ENCODE data around the gene MYO9B. TPM values are rescaled to one million over a fixed set of nuclear protein-coding genes. Genes with fewer than 3 reads are reported as not detected.

MYO9B gene
- total RNA-seq, 1 experiment from 2014 or later: 74.6 TPM

DNA sequence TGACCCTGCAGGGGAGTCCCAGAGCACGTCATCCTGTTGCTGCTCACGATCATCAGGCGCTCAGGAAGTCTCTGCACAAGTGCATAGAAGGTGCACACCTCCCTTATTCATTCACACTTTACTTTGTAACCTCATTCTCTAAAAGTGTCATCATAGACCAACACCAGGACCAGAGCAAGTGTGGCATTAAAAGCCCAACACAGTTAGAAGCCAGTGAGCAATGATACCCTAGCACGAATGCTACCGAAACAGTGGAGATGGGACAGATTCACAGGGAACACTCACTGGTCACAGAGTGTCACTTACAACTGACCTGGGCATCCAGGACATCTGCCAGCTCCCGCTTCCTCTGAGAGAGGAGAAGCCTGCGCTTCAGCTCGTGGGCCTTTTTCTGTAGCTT is 17.3 kb upstream of the MYO9B start:
- Histone ChIP-seq H3K27ac (ENCODE audit: low read depth, low read length) (no peak overlapping the region), H3K4me2 (ENCODE audit: low read length) (no peak overlapping the region), H3K9ac (ENCODE audit: low read length) (no peak overlapping the region), H4K20me1 (ENCODE audit: insufficient read depth) (no peaks in the 10 kb centered on the region), H3K9me3 (ENCODE audit: control insufficient read depth in 1 of 2, insufficient read depth in 1 of 2, low read depth in 1 of 2, low read length in 2 of 2) (no peaks in the 10 kb centered on the region), H3K27me3 (ENCODE audit: insufficient read depth, low read length) (no peaks in the 10 kb centered on the region), H2AFZ (ENCODE audit: low read depth, low read length, poor library complexity, severe bottlenecking) (no peak overlapping the region), H3K4me3 (replicated peaks in 1 of 2; ENCODE audit: low read depth in 1 of 2, low read length in 2 of 2) (no peak overlapping the region), H3K36me3 (ENCODE audit: control insufficient read depth in 1 of 2, insufficient read depth in 2 of 2, low read length in 2 of 2) (peaks cover 8 to 11% of the 10 kb centered on the region in 2 experiments; a peak in 3 of 4 replicates), H3K4me1 (ENCODE audit: control insufficient read depth in 1 of 2, insufficient read depth in 2 of 2, low read length in 2 of 2) (no peaks in the 10 kb centered on the region), H3K9me2 (ENCODE audit: insufficient read depth) (no peaks in the 10 kb centered on the region), H3K79me2 (ENCODE audit: insufficient read depth, low read length) (peaks cover 17% of the 10 kb centered on the region)
- ChIA-PET CTCF (no interaction called here), POLR2A (no interaction called here), RAD21 (ENCODE audit: low non-redundant PET in 1 of 2, low total read pairs in 2 of 2, uncharacterized antibody in 2 of 2, unreplicated experiment in 2 of 2) (no interaction called here)
- no peak for TF ChIP-seq SRF (IDR thresholded peaks at IDR 0.05; ENCODE audit: low read depth)
- no peak for TF ChIP-seq EGR1 (IDR thresholded peaks at IDR 0.05; ENCODE audit: low read depth)
- TF ChIP-seq YY1 (IDR thresholded peaks at IDR 0.05; ENCODE audit: extremely low read depth, insufficient replicate concordance, low read depth, low read length): no peak
- no peak for TF ChIP-seq CBX3 (IDR thresholded peaks at IDR 0.05; ENCODE audit: low read depth)
- TF ChIP-seq SP1 (IDR thresholded peaks at IDR 0.05; ENCODE audit: low read depth): no peak
- TF ChIP-seq ZNF274 (IDR thresholded peaks at IDR 0.05; ENCODE audit: low read depth, low read length): no peak
- no peak for TF ChIP-seq RAD21 (IDR thresholded peaks at IDR 0.05; ENCODE audit: low read depth)
- TF ChIP-seq, protein P1, sequence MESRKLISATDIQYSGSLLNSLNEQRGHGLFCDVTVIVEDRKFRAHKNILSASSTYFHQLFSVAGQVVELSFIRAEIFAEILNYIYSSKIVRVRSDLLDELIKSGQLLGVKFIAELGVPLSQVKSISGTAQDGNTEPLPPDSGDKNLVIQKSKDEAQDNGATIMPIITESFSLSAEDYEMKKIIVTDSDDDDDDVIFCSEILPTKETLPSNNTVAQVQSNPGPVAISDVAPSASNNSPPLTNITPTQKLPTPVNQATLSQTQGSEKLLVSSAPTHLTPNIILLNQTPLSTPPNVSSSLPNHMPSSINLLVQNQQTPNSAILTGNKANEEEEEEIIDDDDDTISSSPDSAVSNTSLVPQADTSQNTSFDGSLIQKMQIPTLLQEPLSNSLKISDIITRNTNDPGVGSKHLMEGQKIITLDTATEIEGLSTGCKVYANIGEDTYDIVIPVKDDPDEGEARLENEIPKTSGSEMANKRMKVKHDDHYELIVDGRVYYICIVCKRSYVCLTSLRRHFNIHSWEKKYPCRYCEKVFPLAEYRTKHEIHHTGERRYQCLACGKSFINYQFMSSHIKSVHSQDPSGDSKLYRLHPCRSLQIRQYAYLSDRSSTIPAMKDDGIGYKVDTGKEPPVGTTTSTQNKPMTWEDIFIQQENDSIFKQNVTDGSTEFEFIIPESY (IDR thresholded peaks at IDR 0.05; ENCODE audit: extremely low read depth, insufficient replicate concordance, low read length): no peak
- no peak for TF ChIP-seq TCF7L2 (IDR thresholded peaks at IDR 0.05; ENCODE audit: borderline replicate concordance, extremely low read depth, insufficient read depth, insufficient read length)
- TF ChIP-seq, protein P2, sequence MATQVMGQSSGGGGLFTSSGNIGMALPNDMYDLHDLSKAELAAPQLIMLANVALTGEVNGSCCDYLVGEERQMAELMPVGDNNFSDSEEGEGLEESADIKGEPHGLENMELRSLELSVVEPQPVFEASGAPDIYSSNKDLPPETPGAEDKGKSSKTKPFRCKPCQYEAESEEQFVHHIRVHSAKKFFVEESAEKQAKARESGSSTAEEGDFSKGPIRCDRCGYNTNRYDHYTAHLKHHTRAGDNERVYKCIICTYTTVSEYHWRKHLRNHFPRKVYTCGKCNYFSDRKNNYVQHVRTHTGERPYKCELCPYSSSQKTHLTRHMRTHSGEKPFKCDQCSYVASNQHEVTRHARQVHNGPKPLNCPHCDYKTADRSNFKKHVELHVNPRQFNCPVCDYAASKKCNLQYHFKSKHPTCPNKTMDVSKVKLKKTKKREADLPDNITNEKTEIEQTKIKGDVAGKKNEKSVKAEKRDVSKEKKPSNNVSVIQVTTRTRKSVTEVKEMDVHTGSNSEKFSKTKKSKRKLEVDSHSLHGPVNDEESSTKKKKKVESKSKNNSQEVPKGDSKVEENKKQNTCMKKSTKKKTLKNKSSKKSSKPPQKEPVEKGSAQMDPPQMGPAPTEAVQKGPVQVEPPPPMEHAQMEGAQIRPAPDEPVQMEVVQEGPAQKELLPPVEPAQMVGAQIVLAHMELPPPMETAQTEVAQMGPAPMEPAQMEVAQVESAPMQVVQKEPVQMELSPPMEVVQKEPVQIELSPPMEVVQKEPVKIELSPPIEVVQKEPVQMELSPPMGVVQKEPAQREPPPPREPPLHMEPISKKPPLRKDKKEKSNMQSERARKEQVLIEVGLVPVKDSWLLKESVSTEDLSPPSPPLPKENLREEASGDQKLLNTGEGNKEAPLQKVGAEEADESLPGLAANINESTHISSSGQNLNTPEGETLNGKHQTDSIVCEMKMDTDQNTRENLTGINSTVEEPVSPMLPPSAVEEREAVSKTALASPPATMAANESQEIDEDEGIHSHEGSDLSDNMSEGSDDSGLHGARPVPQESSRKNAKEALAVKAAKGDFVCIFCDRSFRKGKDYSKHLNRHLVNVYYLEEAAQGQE (IDR thresholded peaks at IDR 0.05; ENCODE audit: low read depth): no peak
- no peak for TF ChIP-seq EZH2phosphoT487 (IDR thresholded peaks at IDR 0.05; ENCODE audit: borderline replicate concordance)
- no peak for TF ChIP-seq ZFX (IDR thresholded peaks at IDR 0.05)
- TF ChIP-seq, protein P3, sequence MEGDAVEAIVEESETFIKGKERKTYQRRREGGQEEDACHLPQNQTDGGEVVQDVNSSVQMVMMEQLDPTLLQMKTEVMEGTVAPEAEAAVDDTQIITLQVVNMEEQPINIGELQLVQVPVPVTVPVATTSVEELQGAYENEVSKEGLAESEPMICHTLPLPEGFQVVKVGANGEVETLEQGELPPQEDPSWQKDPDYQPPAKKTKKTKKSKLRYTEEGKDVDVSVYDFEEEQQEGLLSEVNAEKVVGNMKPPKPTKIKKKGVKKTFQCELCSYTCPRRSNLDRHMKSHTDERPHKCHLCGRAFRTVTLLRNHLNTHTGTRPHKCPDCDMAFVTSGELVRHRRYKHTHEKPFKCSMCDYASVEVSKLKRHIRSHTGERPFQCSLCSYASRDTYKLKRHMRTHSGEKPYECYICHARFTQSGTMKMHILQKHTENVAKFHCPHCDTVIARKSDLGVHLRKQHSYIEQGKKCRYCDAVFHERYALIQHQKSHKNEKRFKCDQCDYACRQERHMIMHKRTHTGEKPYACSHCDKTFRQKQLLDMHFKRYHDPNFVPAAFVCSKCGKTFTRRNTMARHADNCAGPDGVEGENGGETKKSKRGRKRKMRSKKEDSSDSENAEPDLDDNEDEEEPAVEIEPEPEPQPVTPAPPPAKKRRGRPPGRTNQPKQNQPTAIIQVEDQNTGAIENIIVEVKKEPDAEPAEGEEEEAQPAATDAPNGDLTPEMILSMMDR (IDR thresholded peaks at IDR 0.05 in 2 of 3, conservative IDR thresholded peaks at IDR 0.05 in 1 of 3; ENCODE audit: borderline replicate concordance in 1 of 3, insufficient read depth in 1 of 3, low read depth in 2 of 3, low read length in 2 of 3): no peak
- ATAC-seq: no peak
- no peak for DNase-seq (ENCODE audit: low read depth, low spot score)
- BruUV-seq (replicated peaks): no TSS peak
- intact Hi-C loops (cut with micrococcal nuclease): no loop called here

All from HCT116 (cell line).